Kidney (tissue), 14 donors: ENCODE measurements around the gene NNAT. TPM values are rescaled to one million over a fixed set of nuclear protein-coding genes. Genes with fewer than 3 reads are reported as not detected.

Experiments
- DNase-seq, 5 donors: peaks; one replicate each; pipeline ENCODE4 v3.0.0-alpha.2; 2013 to 2020
- FAIRE-seq: peaks from 2 replicates; lab custom pipeline; 2012; peaks lifted over from hg19 to GRCh38; lab: Jason Lieb, UNC
- H3K27ac ChIP-seq, 2 donors: one replicate each; pipeline ENCODE4 v1.7.0; 2013; ENCODE audit warnings: low read depth in 2 of 2, low read length in 2 of 2, inconsistent platforms in 1 of 2
- H3K27me3 ChIP-seq: one replicate; pipeline ENCODE4 v1.7.1; 2013; ENCODE audit warnings: low read length, inconsistent platforms; ENCODE audit not compliant: control insufficient read depth, insufficient read depth
- H3K36me3 ChIP-seq, 3 donors: one replicate each; pipeline versions ENCODE4 v1.7.0 to v1.7.1; 2013; ENCODE audit warnings: low read length in 3 of 3, control low read depth in 1 of 3, inconsistent platforms in 1 of 3; ENCODE audit not compliant: insufficient read depth in 3 of 3, control insufficient read depth in 2 of 3
- H3K4me1 ChIP-seq, 3 donors: one replicate each; pipeline versions ENCODE4 v1.7.0 to v1.7.1; 2013; ENCODE audit warnings: low read length in 3 of 3, inconsistent platforms in 1 of 3, low read depth in 1 of 3; ENCODE audit not compliant: control insufficient read depth in 2 of 3, insufficient read depth in 2 of 3
- H3K4me3 ChIP-seq, 3 donors: one replicate each; pipeline versions ENCODE4 v1.7.0 to v1.8.1; 2013; ENCODE audit warnings: low read length in 3 of 3, control low read depth in 1 of 3, inconsistent platforms in 1 of 3
- H3K9ac ChIP-seq, 3 donors: one replicate each; pipeline versions ENCODE4 v1.7.0 to v1.7.1; 2013; ENCODE audit warnings: low read length in 3 of 3, control low read depth in 1 of 3, inconsistent platforms in 1 of 3
- H3K9me3 ChIP-seq, 3 donors: one replicate each; pipeline versions ENCODE4 v1.7.0 to v1.7.1; 2013; ENCODE audit warnings: low read length in 3 of 3, control low read depth in 1 of 3, inconsistent platforms in 1 of 3; ENCODE audit not compliant: control insufficient read depth in 2 of 3, insufficient read depth in 1 of 3
- intact Hi-C: fragments of 100-400 bp; cut with DNase I; formaldehyde crosslinking; loops from one replicate; pipeline ENCODE4 v1.11.1; 2022
- polyA plus RNA-seq: library from polyadenylated mRNA; stranded (reverse); fragments of 350-450 nt; fragmentation: Illumina TruSeq; extraction: RNeasy Lipid Tissue Mini Kit (QIAGEN cat#74804); gene quantifications from one replicate; pipeline ENCODE4 v1.2.3, GENCODE V29; 2014; ENCODE audit warnings: low read depth, low replicate concordance; ENCODE audit not compliant: insufficient read depth
- total RNA-seq: library from RNA; stranded (reverse); fragmentation: NEBNext Ultra II Directional; extraction: Animal tissue kit (Norgen Biotek cat#: 25700); gene quantifications from one replicate; pipeline ENCODE4 v1.2.1, GENCODE V29; 2021
- TF ChIP-seq, protein P1 (sequence below): IDR thresholded peaks from 3 replicates; pipeline ENCODE4 v1.5.1; 2012; ENCODE audit warnings: mild to moderate bottlenecking, moderate library complexity, borderline replicate concordance; ENCODE audit not compliant: insufficient read depth; ENCODE audit errors: extremely low read depth
- donor health status: control.
- donor health status: control.
- donor health status: control.
- donor health status: control.
- donor health status: control.
- donor health status: DM: yes; HTN: yes; CAD: no.
- donor health status: Normal renal cell carcinoma (clear cell type).

NNAT gene
- total and polyA plus RNA-seq, 2 donors from 2014 or later: 0.25 TPM; not detected in 1

DNA sequence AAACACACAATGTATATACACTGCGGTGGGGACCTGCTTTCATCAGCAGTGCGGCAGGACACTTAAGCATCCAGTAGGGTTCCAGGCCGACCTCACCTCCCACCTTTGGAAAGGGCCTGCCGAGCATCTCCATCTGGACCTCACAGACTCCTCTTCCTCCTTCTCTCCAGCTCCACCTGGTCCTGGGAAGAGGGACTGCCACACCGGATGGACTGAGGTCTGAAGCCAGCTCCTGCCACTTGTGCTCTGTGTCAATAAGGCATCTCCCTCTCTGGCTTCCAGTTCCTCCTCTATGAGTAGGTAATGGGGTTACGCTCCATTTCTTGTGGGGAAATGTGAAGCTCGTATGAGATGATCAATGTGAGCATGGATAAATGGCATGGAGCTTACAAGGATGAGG, 19.1 kb upstream of the NNAT start:
- no peak overlapping the region for H3K4me3 ChIP-seq
- no peaks in the 10 kb centered on the region for H3K4me1 ChIP-seq
- H3K36me3 ChIP-seq: no peaks in the 10 kb centered on the region
- TF ChIP-seq, protein P1, sequence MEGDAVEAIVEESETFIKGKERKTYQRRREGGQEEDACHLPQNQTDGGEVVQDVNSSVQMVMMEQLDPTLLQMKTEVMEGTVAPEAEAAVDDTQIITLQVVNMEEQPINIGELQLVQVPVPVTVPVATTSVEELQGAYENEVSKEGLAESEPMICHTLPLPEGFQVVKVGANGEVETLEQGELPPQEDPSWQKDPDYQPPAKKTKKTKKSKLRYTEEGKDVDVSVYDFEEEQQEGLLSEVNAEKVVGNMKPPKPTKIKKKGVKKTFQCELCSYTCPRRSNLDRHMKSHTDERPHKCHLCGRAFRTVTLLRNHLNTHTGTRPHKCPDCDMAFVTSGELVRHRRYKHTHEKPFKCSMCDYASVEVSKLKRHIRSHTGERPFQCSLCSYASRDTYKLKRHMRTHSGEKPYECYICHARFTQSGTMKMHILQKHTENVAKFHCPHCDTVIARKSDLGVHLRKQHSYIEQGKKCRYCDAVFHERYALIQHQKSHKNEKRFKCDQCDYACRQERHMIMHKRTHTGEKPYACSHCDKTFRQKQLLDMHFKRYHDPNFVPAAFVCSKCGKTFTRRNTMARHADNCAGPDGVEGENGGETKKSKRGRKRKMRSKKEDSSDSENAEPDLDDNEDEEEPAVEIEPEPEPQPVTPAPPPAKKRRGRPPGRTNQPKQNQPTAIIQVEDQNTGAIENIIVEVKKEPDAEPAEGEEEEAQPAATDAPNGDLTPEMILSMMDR: no peak
- H3K9me3 ChIP-seq: no peaks in the 10 kb centered on the region
- FAIRE-seq (no peak), DNase-seq (peak in 1 of 5 donors; percentile 27)
- no peak overlapping the region for H3K9ac ChIP-seq
- intact Hi-C loops: no loop called here
- H3K27ac ChIP-seq: no peak overlapping the region
- no peaks in the 10 kb centered on the region for H3K27me3 ChIP-seq

DNA sequence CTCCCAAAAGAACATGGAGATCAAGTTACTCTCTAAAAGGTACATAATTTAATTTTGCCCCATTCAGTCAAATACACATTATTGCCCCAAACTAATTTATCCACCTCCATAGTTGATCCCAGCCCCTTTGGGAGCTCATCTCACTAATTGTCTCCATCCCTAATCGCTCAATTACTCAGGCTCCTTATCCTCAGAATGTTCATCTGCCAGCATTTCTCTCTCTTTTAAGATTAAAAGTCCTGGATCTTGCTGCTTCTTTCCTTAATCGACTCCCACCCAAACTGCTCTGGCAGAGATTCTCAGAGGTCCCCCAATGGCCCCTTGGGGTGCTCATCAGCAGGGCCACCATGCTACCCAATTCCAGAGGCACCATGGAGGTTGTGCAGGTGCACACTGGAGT, 18.4 kb upstream of the NNAT start:
- no peak overlapping the region for H3K9ac ChIP-seq
- H3K9me3 ChIP-seq: no peaks in the 10 kb centered on the region
- H3K4me1 ChIP-seq: no peaks in the 10 kb centered on the region
- FAIRE-seq (no peak), DNase-seq (no peak)
- H3K36me3 ChIP-seq: no peaks in the 10 kb centered on the region
- H3K4me3 ChIP-seq: no peak overlapping the region
- TF ChIP-seq, protein P1: no peak
- intact Hi-C loops: no loop called here
- no peaks in the 10 kb centered on the region for H3K27me3 ChIP-seq
- H3K27ac ChIP-seq: no peak overlapping the region

DNA sequence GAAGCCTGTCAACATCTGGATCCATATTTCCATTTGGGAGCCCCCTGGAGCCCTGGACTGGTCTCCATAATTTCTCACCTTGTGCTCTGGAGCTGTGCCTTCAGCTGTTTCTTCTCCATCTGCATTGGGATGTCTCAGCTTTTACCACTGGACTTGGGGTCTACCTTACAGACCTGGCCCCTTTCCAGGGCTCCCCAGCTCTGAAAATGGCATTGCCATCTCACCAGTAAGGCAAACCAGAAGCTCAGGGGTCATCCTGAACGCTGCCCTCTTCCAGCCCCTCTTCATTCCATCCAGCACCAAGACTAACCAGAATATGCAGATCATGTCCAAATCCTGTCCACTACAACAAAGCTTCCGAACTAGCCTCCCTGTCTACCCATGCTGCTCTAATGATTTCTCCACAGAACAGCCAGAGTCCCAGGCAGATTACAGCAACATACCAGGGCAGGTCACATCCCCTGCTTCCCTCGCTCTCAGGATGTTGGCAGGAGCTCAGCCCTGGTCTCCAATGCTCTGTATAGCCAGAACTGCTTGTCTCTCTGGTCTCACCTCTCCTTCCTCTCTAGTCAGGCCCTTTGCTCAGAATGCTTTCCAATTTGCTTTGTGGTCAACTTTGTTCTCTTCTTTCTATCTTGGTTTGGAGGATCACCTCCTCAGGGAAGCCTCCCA, 17.7 kb upstream of the NNAT start:
- DNase-seq (peak in 1 of 5 donors; percentile 13), FAIRE-seq (no peak)
- no peak overlapping the region for H3K27ac ChIP-seq
- no peak overlapping the region for H3K4me3 ChIP-seq
- no peaks in the 10 kb centered on the region for H3K9me3 ChIP-seq
- H3K4me1 ChIP-seq: no peaks in the 10 kb centered on the region
- H3K27me3 ChIP-seq: no peaks in the 10 kb centered on the region
- TF ChIP-seq, protein P1: no peak
- H3K36me3 ChIP-seq: no peaks in the 10 kb centered on the region
- no peak overlapping the region for H3K9ac ChIP-seq
- intact Hi-C loops: no loop called here
